K562 (cell line): ENCODE results near the gene NACA. TPM values are rescaled to one million over a fixed set of nuclear protein-coding genes. Genes with fewer than 3 reads are reported as not detected.
A peak's percentile ranks its signal among the peaks of the same experiment; 100 is the strongest.

Experiments
- ARID1B ChIP-seq: fragments of 450-650 bp; IDR thresholded peaks from 2 replicates; pipeline ENCODE4 v1.6.1; 2016; ENCODE audit warnings: antibody characterized with exemption, mild to moderate bottlenecking, inconsistent platforms
- BMI1 ChIP-seq: fragments of 150-350 bp; IDR thresholded peaks from 2 replicates; pipeline ENCODE4 v1.6.1; 2014; ENCODE audit warnings: low read length
- CHD4 ChIP-seq: fragments of 200-600 bp; sonication (generic); IDR thresholded peaks from 3 replicates; pipeline ENCODE4 v1.6.1; 2012; ENCODE audit warnings: low read depth, mild to moderate bottlenecking, mixed read lengths, low read length, inconsistent platforms; ENCODE audit not compliant: insufficient read depth, insufficient replicate concordance, poor library complexity, severe bottlenecking
- ETV5 ChIP-seq: sonication (generic); formaldehyde crosslinking; IDR thresholded peaks from 2 replicates; pipeline ENCODE4 v1.4.0; 2020; ENCODE audit warnings: low read depth, mild to moderate bottlenecking, missing genetic modification reagents
- LCOR ChIP-seq: sonication (generic); formaldehyde crosslinking; IDR thresholded peaks from 2 replicates; pipeline ENCODE4 v1.8.0; 2022; ENCODE audit warnings: mild to moderate bottlenecking, missing genetic modification reagents
- REST ChIP-seq, 2 experiments: fragments of 450-650 bp; formaldehyde crosslinking in 1 of 2; IDR thresholded peaks; 2 replicates each; pipeline versions ENCODE4 v1.4.0 to v1.6.1; 2014 to 2020; ENCODE audit warnings: mild to moderate bottlenecking in 2 of 2, borderline replicate concordance in 1 of 2, low read depth in 1 of 2
- ZNF584 ChIP-seq: fragments of 200-800 bp; sonication (Bioruptor generic); IDR thresholded peaks from 2 replicates; pipeline ENCODE4 v1.6.1; 2016; ENCODE audit warnings: low read depth, mild to moderate bottlenecking, missing genetic modification characterization, missing compliant biosample characterization
- polyA plus RNA-seq, 8 experiments: library from polyadenylated mRNA; depleted of rRNA in 4 of 8; stranded (reverse) in 5 of 8; unstranded in 3 of 8; fragments of >200 nt; fragmentation: Nextera tagmentation in 2 of 8; fragmentation: Illumina TruSeq in 1 of 8; extraction: Ambion mirVana in 2 of 8; extraction: Trizol in 1 of 8; gene quantifications; 2 replicates each; pipeline versions ENCODE4 v1.2.1 to v1.2.3, GENCODE V29; 2011 to 2014; ENCODE audit warnings: inconsistent platforms in 1 of 8, missing spikeins in 1 of 8
- total RNA-seq, 7 experiments: library from RNA; depleted of rRNA in 6 of 7; stranded (reverse); fragments of >200 nt in 6 of 7; fragmentation: Illumina TruSeq in 2 of 7; extraction: Trizol in 2 of 7; gene quantifications; 2 replicates each; pipeline versions ENCODE4 v1.2.1 to v1.2.3, GENCODE V29; 2011 to 2021; ENCODE audit warnings: low replicate concordance in 1 of 7
- TF ChIP-seq, protein P1 (sequence below), 2 experiments: fragments of 450-650 bp; IDR thresholded peaks; 2 replicates each; pipeline ENCODE4 v1.6.1; 2018; ENCODE audit warnings: mild to moderate bottlenecking in 2 of 2, low read depth in 1 of 2; ENCODE audit not compliant: partially characterized antibody in 2 of 2
- TF ChIP-seq, protein P2 (sequence below): fragments of 200-800 bp; sonication (Bioruptor generic); IDR thresholded peaks from 2 replicates; pipeline ENCODE4 v1.6.1; 2017; ENCODE audit warnings: missing genetic modification characterization, missing compliant biosample characterization
- TF ChIP-seq, protein P3 (sequence below): fragments of 450-650 bp; formaldehyde crosslinking; IDR thresholded peaks from 2 replicates; pipeline ENCODE4 v1.4.0; 2020; ENCODE audit warnings: mild to moderate bottlenecking, moderate library complexity

The NACA gene
- total and polyA plus RNA-seq, 9 of the 15 experiments (the other 6 are each of a cell fraction or from before 2014, with no cell fraction given), result 1,030 to 2,416 (median 1,645) TPM

DNA sequence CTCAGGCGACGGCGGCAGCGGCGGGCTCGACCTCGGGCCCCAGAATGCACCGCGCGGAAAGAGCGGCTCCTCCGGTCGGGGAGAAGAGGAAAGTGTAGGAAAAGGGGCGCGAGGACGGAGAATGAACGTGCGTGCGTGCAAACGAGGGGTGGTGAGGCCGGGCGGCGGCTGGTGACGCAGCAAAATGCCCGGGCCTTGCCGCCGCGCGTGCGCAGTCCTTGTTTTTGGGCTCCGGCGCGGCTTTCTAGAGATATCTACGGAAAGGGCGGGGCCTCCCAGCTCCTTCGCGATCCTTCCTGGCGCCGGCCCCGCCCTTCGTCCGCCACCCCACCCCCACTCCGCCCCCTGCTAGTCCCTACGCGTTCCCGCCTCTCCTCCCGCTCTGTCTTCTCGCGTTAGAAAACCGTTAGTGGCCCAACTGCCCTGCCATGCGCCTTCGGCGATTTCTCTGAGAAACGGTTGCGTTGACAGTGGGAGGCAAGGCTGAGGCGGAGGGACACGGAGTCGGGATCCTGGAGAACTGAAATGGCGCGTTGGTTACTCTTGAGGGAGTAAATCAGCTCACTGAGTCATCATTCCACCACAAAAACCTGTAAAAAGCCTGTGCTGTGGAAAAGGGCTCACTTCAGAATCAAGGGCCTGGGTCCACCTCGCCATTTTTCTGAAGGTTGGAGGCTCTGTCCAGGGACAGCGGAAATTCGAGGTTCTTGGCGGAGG is 36.8 kb downstream of the NACA start, which contains the start of gene PTGES3 (continued):
- TF ChIP-seq REST (IDR thresholded peaks at IDR 0.05; ENCODE audit: borderline replicate concordance) (no peak; the same call in 1 of the 2 replicates), REST (CRISPR knock-in tag; IDR thresholded peaks at IDR 0.05; ENCODE audit: low read depth) (no peak), BMI1 (0 out of 2 replicates have a peak, but pooled peaks have one; percentile 31), ARID1B (peak; percentile 38; the same call in 1 of the 2 replicates), ETV5 (no peak; the same call in 1 of the 2 replicates), ZNF584 (no peak), CHD4 (no peak), LCOR (peak; percentile 57)
- TF ChIP-seq, protein P1, sequence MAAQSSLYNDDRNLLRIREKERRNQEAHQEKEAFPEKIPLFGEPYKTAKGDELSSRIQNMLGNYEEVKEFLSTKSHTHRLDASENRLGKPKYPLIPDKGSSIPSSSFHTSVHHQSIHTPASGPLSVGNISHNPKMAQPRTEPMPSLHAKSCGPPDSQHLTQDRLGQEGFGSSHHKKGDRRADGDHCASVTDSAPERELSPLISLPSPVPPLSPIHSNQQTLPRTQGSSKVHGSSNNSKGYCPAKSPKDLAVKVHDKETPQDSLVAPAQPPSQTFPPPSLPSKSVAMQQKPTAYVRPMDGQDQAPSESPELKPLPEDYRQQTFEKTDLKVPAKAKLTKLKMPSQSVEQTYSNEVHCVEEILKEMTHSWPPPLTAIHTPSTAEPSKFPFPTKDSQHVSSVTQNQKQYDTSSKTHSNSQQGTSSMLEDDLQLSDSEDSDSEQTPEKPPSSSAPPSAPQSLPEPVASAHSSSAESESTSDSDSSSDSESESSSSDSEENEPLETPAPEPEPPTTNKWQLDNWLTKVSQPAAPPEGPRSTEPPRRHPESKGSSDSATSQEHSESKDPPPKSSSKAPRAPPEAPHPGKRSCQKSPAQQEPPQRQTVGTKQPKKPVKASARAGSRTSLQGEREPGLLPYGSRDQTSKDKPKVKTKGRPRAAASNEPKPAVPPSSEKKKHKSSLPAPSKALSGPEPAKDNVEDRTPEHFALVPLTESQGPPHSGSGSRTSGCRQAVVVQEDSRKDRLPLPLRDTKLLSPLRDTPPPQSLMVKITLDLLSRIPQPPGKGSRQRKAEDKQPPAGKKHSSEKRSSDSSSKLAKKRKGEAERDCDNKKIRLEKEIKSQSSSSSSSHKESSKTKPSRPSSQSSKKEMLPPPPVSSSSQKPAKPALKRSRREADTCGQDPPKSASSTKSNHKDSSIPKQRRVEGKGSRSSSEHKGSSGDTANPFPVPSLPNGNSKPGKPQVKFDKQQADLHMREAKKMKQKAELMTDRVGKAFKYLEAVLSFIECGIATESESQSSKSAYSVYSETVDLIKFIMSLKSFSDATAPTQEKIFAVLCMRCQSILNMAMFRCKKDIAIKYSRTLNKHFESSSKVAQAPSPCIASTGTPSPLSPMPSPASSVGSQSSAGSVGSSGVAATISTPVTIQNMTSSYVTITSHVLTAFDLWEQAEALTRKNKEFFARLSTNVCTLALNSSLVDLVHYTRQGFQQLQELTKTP (IDR thresholded peaks at IDR 0.05; ENCODE audit: low read depth in 1 of 2, partially characterized antibody in 2 of 2), result peak; percentile 66 to 84
- TF ChIP-seq, protein P2, sequence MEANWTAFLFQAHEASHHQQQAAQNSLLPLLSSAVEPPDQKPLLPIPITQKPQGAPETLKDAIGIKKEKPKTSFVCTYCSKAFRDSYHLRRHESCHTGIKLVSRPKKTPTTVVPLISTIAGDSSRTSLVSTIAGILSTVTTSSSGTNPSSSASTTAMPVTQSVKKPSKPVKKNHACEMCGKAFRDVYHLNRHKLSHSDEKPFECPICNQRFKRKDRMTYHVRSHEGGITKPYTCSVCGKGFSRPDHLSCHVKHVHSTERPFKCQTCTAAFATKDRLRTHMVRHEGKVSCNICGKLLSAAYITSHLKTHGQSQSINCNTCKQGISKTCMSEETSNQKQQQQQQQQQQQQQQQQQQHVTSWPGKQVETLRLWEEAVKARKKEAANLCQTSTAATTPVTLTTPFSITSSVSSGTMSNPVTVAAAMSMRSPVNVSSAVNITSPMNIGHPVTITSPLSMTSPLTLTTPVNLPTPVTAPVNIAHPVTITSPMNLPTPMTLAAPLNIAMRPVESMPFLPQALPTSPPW (CRISPR knock-in tag), result peak; percentile 79
- TF ChIP-seq, protein P3, sequence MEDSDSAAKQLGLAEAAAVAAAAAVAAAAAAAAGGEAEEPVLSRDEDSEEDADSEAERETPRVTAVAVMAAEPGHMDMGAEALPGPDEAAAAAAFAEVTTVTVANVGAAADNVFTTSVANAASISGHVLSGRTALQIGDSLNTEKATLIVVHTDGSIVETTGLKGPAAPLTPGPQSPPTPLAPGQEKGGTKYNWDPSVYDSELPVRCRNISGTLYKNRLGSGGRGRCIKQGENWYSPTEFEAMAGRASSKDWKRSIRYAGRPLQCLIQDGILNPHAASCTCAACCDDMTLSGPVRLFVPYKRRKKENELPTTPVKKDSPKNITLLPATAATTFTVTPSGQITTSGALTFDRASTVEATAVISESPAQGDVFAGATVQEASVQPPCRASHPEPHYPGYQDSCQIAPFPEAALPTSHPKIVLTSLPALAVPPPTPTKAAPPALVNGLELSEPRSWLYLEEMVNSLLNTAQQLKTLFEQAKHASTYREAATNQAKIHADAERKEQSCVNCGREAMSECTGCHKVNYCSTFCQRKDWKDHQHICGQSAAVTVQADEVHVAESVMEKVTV (CRISPR knock-in tag), result no peak
